H1 (cell line): ENCODE data around the gene CST4. TPM values are rescaled to one million over a fixed set of nuclear protein-coding genes. Genes with fewer than 3 reads are reported as not detected.

Source experiments
- CTCF ChIA-PET: fragments of 300-600 bp; sonication (Branson Sonifier 250); formaldehyde crosslinking; loops from one replicate; lab custom pipeline; 2021; ENCODE audit not compliant: partially characterized antibody; lab: Charles Lee
- POLR2A ChIA-PET: fragments of 300-600 bp; sonication (Branson Sonifier 250); formaldehyde crosslinking; loops from one replicate; lab custom pipeline; 2021; ENCODE audit warnings: inconsistent platforms; ENCODE audit not compliant: partially characterized antibody; lab: Charles Lee
- DNase-seq, 2 experiments: peaks; one replicate each; pipeline versions ENCODE4 v3.0.0 to v3.0.0-alpha.2; 2010 to 2022; ENCODE audit warnings: low spot score in 2 of 2, low read depth in 1 of 2, mixed read lengths in 1 of 2
- FAIRE-seq: peaks from 2 replicates; lab custom pipeline; 2011; peaks lifted over from hg19 to GRCh38; lab: Jason Lieb, UNC
- H2AFZ ChIP-seq: 2 replicates; pipeline ENCODE4 v1.8.1; 2012; ENCODE audit warnings: low read length, inconsistent platforms
- H2AK5ac ChIP-seq: 2 replicates; pipeline ENCODE4 v1.6.1; 2013; ENCODE audit warnings: low read depth, low read length
- H2BK120ac ChIP-seq: replicated peaks from 2 replicates; pipeline ENCODE3; 2013; ENCODE audit warnings: low read depth, low read length, inconsistent platforms
- H2BK12ac ChIP-seq: 2 replicates; pipeline ENCODE4 v1.6.1; 2013; ENCODE audit warnings: low read depth, low read length
- H2BK15ac ChIP-seq: 2 replicates; pipeline ENCODE4 v1.6.1; 2013; ENCODE audit warnings: low read length
- H2BK20ac ChIP-seq: 2 replicates; pipeline ENCODE4 v1.6.1; 2013; ENCODE audit warnings: low read length
- H2BK5ac ChIP-seq: 2 replicates; pipeline ENCODE4 v1.6.1; 2013; ENCODE audit warnings: low read depth, low read length
- H3K14ac ChIP-seq: 2 replicates; pipeline ENCODE4 v1.6.1; 2013; ENCODE audit warnings: inconsistent platforms; ENCODE audit not compliant: insufficient read length
- H3K18ac ChIP-seq: 2 replicates; pipeline ENCODE4 v1.6.1; 2013; ENCODE audit warnings: low read length; ENCODE audit errors: extremely low read depth
- H3K23ac ChIP-seq: 2 replicates; pipeline ENCODE4 v1.6.1; 2013; ENCODE audit warnings: inconsistent platforms; ENCODE audit not compliant: insufficient read length
- H3K23me2 ChIP-seq: 2 replicates; pipeline ENCODE4 v1.6.1; 2013; ENCODE audit warnings: low read depth, low read length
- H3K27ac ChIP-seq: 2 replicates; pipeline ENCODE4 v1.6.1; 2011; ENCODE audit warnings: low read depth, low read length, inconsistent platforms
- H3K27me3 ChIP-seq, 4 experiments: replicated peaks in 1 of 4; 1 replicate in 1 of 4; 2 replicates in 3 of 4; pipeline versions ENCODE4 v1.6.1 to v1.8.1; 2011 to 2013; ENCODE audit warnings: low read length in 3 of 4, mild to moderate bottlenecking in 3 of 4, inconsistent platforms in 2 of 4, mixed read lengths in 2 of 4, moderate library complexity in 1 of 4; ENCODE audit not compliant: control insufficient read depth in 3 of 4, insufficient read depth in 3 of 4; ENCODE audit errors: extremely low read depth in 1 of 4
- H3K36me3 ChIP-seq, 4 experiments: 2 replicates each; pipeline versions ENCODE4 v1.6.1 to v1.8.1; 2011 to 2013; ENCODE audit warnings: mild to moderate bottlenecking in 4 of 4, low read length in 3 of 4, moderate library complexity in 2 of 4, control low read depth in 1 of 4, inconsistent platforms in 1 of 4; ENCODE audit not compliant: insufficient read depth in 4 of 4, control insufficient read depth in 2 of 4
- H3K4ac ChIP-seq: replicated peaks from 2 replicates; pipeline ENCODE3; 2013; ENCODE audit warnings: low read length, low read depth, mixed read lengths, inconsistent platforms; ENCODE audit not compliant: insufficient read length
- H3K4me1 ChIP-seq, 4 experiments: replicated peaks in 1 of 4; 1 replicate in 1 of 4; 2 replicates in 3 of 4; pipeline versions ENCODE4 v1.6.1 to v1.8.1; 2011 to 2013; ENCODE audit warnings: low read length in 3 of 4, inconsistent platforms in 2 of 4, mixed read lengths in 1 of 4; ENCODE audit not compliant: insufficient read depth in 4 of 4, control insufficient read depth in 3 of 4
- H3K4me2 ChIP-seq, 2 experiments: 2 replicates each; pipeline versions ENCODE4 v1.6.1 to v1.8.1; 2011 to 2013; ENCODE audit warnings: low read depth in 2 of 2, low read length in 2 of 2, control low read depth in 1 of 2, inconsistent platforms in 1 of 2, mild to moderate bottlenecking in 1 of 2; ENCODE audit not compliant: insufficient read depth in 1 of 2
- H3K4me3 ChIP-seq, 4 experiments: fragments of 200-600, 300-600 bp in 1 of 4; sonication (generic), shearing (Covaris generic), sonication (Bioruptor Twin) in 1 of 4; 2 replicates each; pipeline versions ENCODE4 v1.5.1 to v1.8.1; 2011 to 2016; ENCODE audit warnings: low read length in 4 of 4, low read depth in 3 of 4, control low read depth in 2 of 4, inconsistent platforms in 2 of 4, mild to moderate bottlenecking in 2 of 4, mixed read lengths in 1 of 4, moderate library complexity in 1 of 4; ENCODE audit not compliant: insufficient read depth in 2 of 4; ENCODE audit errors: extremely low read depth in 1 of 4
- H3K56ac ChIP-seq: replicated peaks from 2 replicates; pipeline ENCODE3; 2013; ENCODE audit warnings: low read depth, mild to moderate bottlenecking, mixed read lengths, low read length, inconsistent platforms; ENCODE audit not compliant: insufficient read length
- H3K79me1 ChIP-seq: 2 replicates; pipeline ENCODE4 v1.6.1; 2013; ENCODE audit warnings: low read depth, low read length, control low read depth
- H3K79me2 ChIP-seq, 2 experiments: 2 replicates each; pipeline versions ENCODE4 v1.6.1 to v1.8.1; 2012 to 2013; ENCODE audit warnings: low read length in 2 of 2, mild to moderate bottlenecking in 2 of 2, inconsistent platforms in 1 of 2; ENCODE audit not compliant: insufficient read depth in 2 of 2, control insufficient read depth in 1 of 2
- H3K9ac ChIP-seq, 4 experiments: replicated peaks in 1 of 4; 1 replicate in 1 of 4; 2 replicates in 3 of 4; pipeline versions ENCODE4 v1.6.1 to v1.8.1; 2011 to 2013; ENCODE audit warnings: low read depth in 3 of 4, low read length in 3 of 4, control low read depth in 2 of 4, mild to moderate bottlenecking in 2 of 4, moderate library complexity in 2 of 4, inconsistent platforms in 1 of 4; ENCODE audit errors: extremely low read depth in 1 of 4
- H3K9me3 ChIP-seq, 2 experiments: 2 replicates each; pipeline versions ENCODE4 v1.6.1 to v1.8.1; 2012 to 2013; ENCODE audit warnings: mild to moderate bottlenecking in 2 of 2, moderate library complexity in 2 of 2, control low read depth in 1 of 2, inconsistent platforms in 1 of 2, low read depth in 1 of 2, low read length in 1 of 2, mixed read lengths in 1 of 2; ENCODE audit not compliant: insufficient read depth in 2 of 2
- H4K20me1 ChIP-seq, 2 experiments: replicated peaks in 1 of 2; 2 replicates each; pipeline versions ENCODE3 to v1.8.1; 2011 to 2013; ENCODE audit warnings: inconsistent platforms in 2 of 2, low read length in 2 of 2, mild to moderate bottlenecking in 1 of 2; ENCODE audit not compliant: insufficient read depth in 2 of 2, control insufficient read depth in 1 of 2
- H4K5ac ChIP-seq: 2 replicates; pipeline ENCODE4 v1.6.1; 2013; ENCODE audit warnings: low read length, low read depth, mixed read lengths, inconsistent platforms; ENCODE audit not compliant: insufficient read length
- H4K8ac ChIP-seq: 2 replicates; pipeline ENCODE4 v1.8.0; 2013; ENCODE audit warnings: mild to moderate bottlenecking, moderate library complexity, low read length, inconsistent platforms; ENCODE audit not compliant: insufficient read depth; ENCODE audit errors: extremely low read depth
- H4K91ac ChIP-seq: replicated peaks from 2 replicates; pipeline ENCODE3; 2013; ENCODE audit warnings: low read length, mixed read lengths, inconsistent platforms; ENCODE audit not compliant: insufficient read length
- CBX5 ChIP-seq: fragments of 300-800, 300-1000 bp; sonication (generic); IDR thresholded peaks from 2 replicates; pipeline ENCODE4 v1.7.1; 2016; ENCODE audit warnings: antibody characterized with exemption, low read length, low read depth
- CBX8 ChIP-seq: fragments of 300-800, 300-1000 bp; sonication (generic); IDR thresholded peaks from 2 replicates; pipeline ENCODE4 v1.7.1; 2016; ENCODE audit warnings: low read depth, low read length, borderline replicate concordance
- EP300 ChIP-seq, 2 experiments: IDR thresholded peaks; 1 replicate in 1 of 2; 2 replicates in 1 of 2; pipeline ENCODE4 v1.6.1; 2011 to 2012; ENCODE audit warnings: low read depth in 2 of 2, low read length in 2 of 2, mild to moderate bottlenecking in 2 of 2, borderline replicate concordance in 1 of 2, inconsistent platforms in 1 of 2, moderate library complexity in 1 of 2
- KDM1A ChIP-seq: fragments of 200-600, 300-600 bp; sonication (generic); IDR thresholded peaks from 2 replicates; pipeline ENCODE4 v1.7.1; 2016; ENCODE audit warnings: mild to moderate bottlenecking, low read length, borderline replicate concordance
- KDM5A ChIP-seq: fragments of 200-600 bp; IDR thresholded peaks from 2 replicates; pipeline ENCODE4 v1.7.1; 2012; ENCODE audit warnings: mild to moderate bottlenecking, low read length, inconsistent platforms, mixed read lengths
- PHF8 ChIP-seq: fragments of 200-600 bp; sonication (generic); conservative IDR thresholded peaks from 2 replicates; pipeline ENCODE4 v1.7.1; 2012; ENCODE audit warnings: low read depth, mild to moderate bottlenecking, inconsistent platforms, low read length, moderate library complexity
- WGBS, 2 experiments: shearing (Covaris generic) in 1 of 2; methylation state at CpG; one replicate each; pipeline versions ENCODE4 v1.1.6 to v1.1.7; 2013 to 2015; ENCODE audit warnings: low lambda C conversion rate in 2 of 2, mixed read lengths in 2 of 2, inconsistent platforms in 1 of 2, low coverage in 1 of 2, missing lambda C conversion rate in 1 of 2; ENCODE audit not compliant: insufficient replicate concordance in 2 of 2, insufficient coverage in 1 of 2, insufficient read length in 1 of 2; ENCODE audit errors: extremely low coverage in 1 of 2, missing lambda C conversion rate in 1 of 2; 5-methylcytosine and 5-hydroxymethylcytosine counted together
- polyA plus RNA-seq, 7 experiments: library from polyadenylated mRNA; depleted of rRNA in 3 of 7; stranded (reverse) in 5 of 7; unstranded in 2 of 7; fragments of >200 nt in 5 of 7; fragments of 200-250 nt in 2 of 7; gene quantifications; 1 replicate in 5 of 7; 2 replicates in 1 of 7; 4 replicates in 1 of 7; pipeline versions ENCODE4 v1.2.1 to v1.2.3, GENCODE V29; 2011 to 2013; ENCODE audit warnings: missing spikeins in 2 of 7, mixed read lengths in 2 of 7
- total RNA-seq: library from RNA; stranded (reverse); fragmentation: NEBNext Ultra II Directional; extraction: Animal tissue kit (Norgen Biotek cat#: 25700); gene quantifications from 2 replicates; pipeline ENCODE4 v1.2.1, GENCODE V29; 2021
- TF ChIP-seq, protein P1 (sequence below): IDR thresholded peaks from 2 replicates; pipeline ENCODE4 v1.6.1; 2012; ENCODE audit warnings: low read length, inconsistent platforms

Gene CST4
- total and polyA plus RNA-seq, 2 of the 8 experiments (the other 6 are each of a cell fraction or from before 2014, with no cell fraction given) = not detected

DNA sequence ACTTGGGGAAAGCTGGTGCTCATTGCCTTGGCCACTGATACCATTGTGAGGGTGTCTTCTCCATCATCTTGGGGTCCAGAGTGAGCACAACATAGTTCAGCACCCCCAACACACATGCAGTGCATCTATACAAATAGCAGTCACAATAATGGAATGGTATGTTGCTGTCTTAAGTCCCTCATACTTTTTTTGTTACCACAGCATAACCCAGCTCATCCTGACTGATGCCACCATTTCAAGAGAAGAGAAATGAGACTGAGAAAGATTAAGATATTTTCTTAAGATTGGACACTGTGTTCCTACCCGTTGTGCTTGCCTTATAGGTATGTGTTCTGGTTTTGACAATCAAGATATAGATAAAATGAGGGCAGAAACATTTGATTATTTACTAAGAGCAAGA lies 15.6 kb downstream of the CST4 start:
- Histone ChIP-seq H2AK5ac (no peak overlapping the region), H3K27me3 (no peaks in the 10 kb centered on the region), H3K4me2 (no peak overlapping the region), H3K36me3 (no peaks in the 10 kb centered on the region)
- TF ChIP-seq, protein P1, sequence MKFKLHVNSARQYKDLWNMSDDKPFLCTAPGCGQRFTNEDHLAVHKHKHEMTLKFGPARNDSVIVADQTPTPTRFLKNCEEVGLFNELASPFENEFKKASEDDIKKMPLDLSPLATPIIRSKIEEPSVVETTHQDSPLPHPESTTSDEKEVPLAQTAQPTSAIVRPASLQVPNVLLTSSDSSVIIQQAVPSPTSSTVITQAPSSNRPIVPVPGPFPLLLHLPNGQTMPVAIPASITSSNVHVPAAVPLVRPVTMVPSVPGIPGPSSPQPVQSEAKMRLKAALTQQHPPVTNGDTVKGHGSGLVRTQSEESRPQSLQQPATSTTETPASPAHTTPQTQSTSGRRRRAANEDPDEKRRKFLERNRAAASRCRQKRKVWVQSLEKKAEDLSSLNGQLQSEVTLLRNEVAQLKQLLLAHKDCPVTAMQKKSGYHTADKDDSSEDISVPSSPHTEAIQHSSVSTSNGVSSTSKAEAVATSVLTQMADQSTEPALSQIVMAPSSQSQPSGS = no peak
- TF ChIP-seq KDM1A = no peak
- no peak for TF ChIP-seq PHF8
- no peak for TF ChIP-seq CBX8
- TF ChIP-seq EP300 (IDR thresholded peaks at IDR 0.05; ENCODE audit: borderline replicate concordance in 1 of 2, low read depth in 2 of 2, low read length in 2 of 2) = no peak
- no peak for TF ChIP-seq CBX5
- TF ChIP-seq KDM5A = no peak
- TF ChIP-seq, all 59 proteins: peak for 0
- Histone ChIP-seq H2AFZ (no peak overlapping the region), H3K9me3 (no peaks in the 10 kb centered on the region), H3K4ac (no peak overlapping the region), H3K56ac (no peak overlapping the region), H3K4me3 (no peak overlapping the region), H2BK5ac (no peak overlapping the region), H3K79me1 (no peaks in the 10 kb centered on the region), H4K20me1 (no peaks in the 10 kb centered on the region), H3K23me2 (peaks cover 9% of the 10 kb centered on the region; the same call in 1 of the 2 replicates), H3K79me2 (no peaks in the 10 kb centered on the region), H2BK120ac (no peak overlapping the region), H3K18ac (no peak overlapping the region), H3K14ac (no peak overlapping the region), H2BK12ac (no peak overlapping the region), H2BK20ac (no peak overlapping the region), H3K4me1 (no peaks in the 10 kb centered on the region), H4K91ac (no peak overlapping the region), H2BK15ac (no peak overlapping the region), H4K5ac (no peak overlapping the region), H4K8ac (no peak overlapping the region), H3K23ac (no peak overlapping the region), H3K27ac (no peak overlapping the region), H3K9ac (no peak overlapping the region)
- 67% methylated on average over 1 of the region's 1 CpG; no CpG with 5 or more reads in 1 of the 2 experiments for WGBS, 2 experiments
- FAIRE-seq (no peak), DNase-seq (no peak)
- CTCF ChIA-PET = no interaction called here
- POLR2A ChIA-PET = no interaction called here
